GM12878 (cell line): ENCODE results near the gene LRP4.

ENCODE experiments used
- CTCF ChIP-seq, 3 experiments: IDR thresholded peaks in 2 of 3; conservative IDR thresholded peaks in 1 of 3; 2 replicates each; pipeline ENCODE4 v1.5.1; 2011; ENCODE audit warnings: low read depth in 3 of 3, low read length in 3 of 3, mild to moderate bottlenecking in 3 of 3, control low read depth in 2 of 3, moderate library complexity in 2 of 3, inconsistent platforms in 1 of 3, mixed read lengths in 1 of 3; ENCODE audit not compliant: control insufficient read depth in 2 of 3, insufficient read depth in 1 of 3; ENCODE audit errors: extremely low read depth in 1 of 3
- EP300 ChIP-seq, 2 experiments: fragments of 150-350 bp in 1 of 2; IDR thresholded peaks; 2 replicates each; pipeline ENCODE4 v1.6.1; 2011 to 2012; ENCODE audit warnings: low read depth in 2 of 2, low read length in 2 of 2, borderline replicate concordance in 1 of 2, improper control_type of control experiment in 1 of 2, inconsistent platforms in 1 of 2; ENCODE audit not compliant: control insufficient read depth in 1 of 2
- POLR2A ChIP-seq: IDR thresholded peaks from 2 replicates; pipeline ENCODE4 v1.6.1; 2011; ENCODE audit warnings: low read depth, mild to moderate bottlenecking, low read length
- SRF ChIP-seq, 2 experiments: IDR thresholded peaks; 2 replicates each; pipeline ENCODE4 v1.6.1; 2011; ENCODE audit warnings: low read depth in 2 of 2, low read length in 2 of 2, mild to moderate bottlenecking in 1 of 2, moderate library complexity in 1 of 2
- TF ChIP-seq, protein P1 (sequence below): IDR thresholded peaks from 2 replicates; pipeline ENCODE4 v1.6.1; 2011; ENCODE audit warnings: low read depth, low read length, improper control_type of control experiment, borderline replicate concordance

- TF ChIP-seq, protein P1, sequence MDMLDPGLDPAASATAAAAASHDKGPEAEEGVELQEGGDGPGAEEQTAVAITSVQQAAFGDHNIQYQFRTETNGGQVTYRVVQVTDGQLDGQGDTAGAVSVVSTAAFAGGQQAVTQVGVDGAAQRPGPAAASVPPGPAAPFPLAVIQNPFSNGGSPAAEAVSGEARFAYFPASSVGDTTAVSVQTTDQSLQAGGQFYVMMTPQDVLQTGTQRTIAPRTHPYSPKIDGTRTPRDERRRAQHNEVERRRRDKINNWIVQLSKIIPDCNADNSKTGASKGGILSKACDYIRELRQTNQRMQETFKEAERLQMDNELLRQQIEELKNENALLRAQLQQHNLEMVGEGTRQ: no peak
- TF ChIP-seq EP300 (IDR thresholded peaks at IDR 0.05; ENCODE audit: borderline replicate concordance in 1 of 2, control insufficient read depth in 1 of 2, low read depth in 2 of 2, low read length in 2 of 2) (no peak), SRF (IDR thresholded peaks at IDR 0.05; ENCODE audit: low read depth in 2 of 2, low read length in 2 of 2) (no peak), CTCF (IDR thresholded peaks at IDR 0.05 in 2 of 3, conservative IDR thresholded peaks at IDR 0.05 in 1 of 3; ENCODE audit: control insufficient read depth in 2 of 3, extremely low read depth in 1 of 3, insufficient read depth in 1 of 3, low read depth in 3 of 3, low read length in 3 of 3) (no peak), POLR2A (no peak)
Observed at GRCh38 chr11:46874586-46874985, 43.8 kb downstream of the LRP4 start.
